Caco-2 (cell line): Measurements from ENCODE around the gene CATSPER1. TPM values are rescaled to one million over a fixed set of nuclear protein-coding genes. Genes with fewer than 3 reads are reported as not detected.

Experiments used
- BruUV-seq: library from RNA; stranded (reverse); fragments of 400-500 nt; replicated peaks from 2 replicates; lab custom pipeline; 2021; lab: Mats Ljungman, UMichigan
- CTCF ChIA-PET: fragments of 300-600 bp; sonication (Branson Sonifier 250); formaldehyde crosslinking; loops from one replicate; lab custom pipeline; 2022; ENCODE audit warnings: antibody characterized with exemption; lab: Charles Lee
- POLR2A ChIA-PET: fragments of 300-600 bp; sonication (Branson Sonifier 250); formaldehyde crosslinking; loops from one replicate; lab custom pipeline; 2022; ENCODE audit warnings: antibody characterized with exemption; lab: Charles Lee
- DNase-seq, 2 experiments: peaks; one replicate each; pipeline versions ENCODE4 v3.0.0 to v3.0.0-alpha.2; 2020 to 2022
- H3K27me3 ChIP-seq: replicated peaks from 2 replicates; pipeline ENCODE4 v1.6.0; 2011; ENCODE audit warnings: low read length; ENCODE audit not compliant: control insufficient read depth, insufficient read depth
- H3K36me3 ChIP-seq: 2 replicates; pipeline ENCODE4 v1.5.1; 2011; ENCODE audit warnings: low read length; ENCODE audit not compliant: control insufficient read depth, insufficient read depth
- H3K4me1 ChIP-seq: fragments of 250-450 bp; sonication (Bioruptor Pico); 2 replicates; pipeline ENCODE4 v1.5.1; 2020; ENCODE audit warnings: mild to moderate bottlenecking
- H3K4me3 ChIP-seq: 2 replicates; pipeline ENCODE4 v1.5.1; 2011; ENCODE audit warnings: low read depth, mild to moderate bottlenecking, control low read depth, low read length
- H3K9me3 ChIP-seq: fragments of 250-450 bp; sonication (Bioruptor Pico); 2 replicates; pipeline ENCODE4 v1.5.1; 2020; ENCODE audit warnings: mild to moderate bottlenecking, moderate library complexity
- H3K27ac Mint-ChIP-seq: one replicate; pipeline ENCODE4 v1.8.0; 2022; ENCODE audit warnings: mixed read lengths; ENCODE audit not compliant: unreplicated experiment
- H3K27me3 Mint-ChIP-seq: one replicate; pipeline ENCODE4 v1.8.0; 2022; ENCODE audit warnings: mixed read lengths; ENCODE audit not compliant: insufficient read depth, unreplicated experiment
- H3K36me3 Mint-ChIP-seq: one replicate; pipeline ENCODE4 v1.8.0; 2022; ENCODE audit warnings: mild to moderate bottlenecking, mixed read lengths; ENCODE audit not compliant: insufficient read depth, unreplicated experiment
- H3K4me1 Mint-ChIP-seq: one replicate; pipeline ENCODE4 v1.8.0; 2022; ENCODE audit warnings: low read depth, mixed read lengths; ENCODE audit not compliant: unreplicated experiment
- H3K4me3 Mint-ChIP-seq: one replicate; pipeline ENCODE4 v1.8.0; 2022; ENCODE audit warnings: mild to moderate bottlenecking, moderate library complexity, mixed read lengths; ENCODE audit not compliant: unreplicated experiment
- H3K9me3 Mint-ChIP-seq: one replicate; pipeline ENCODE4 v1.8.0; 2022; ENCODE audit warnings: mixed read lengths; ENCODE audit not compliant: unreplicated experiment
- CTCF ChIP-seq, 2 experiments: fragments of 200-600 bp in 1 of 2; IDR thresholded peaks; 1 replicate in 1 of 2; 2 replicates in 1 of 2; pipeline versions ENCODE4 v1.5.1 to v1.8.0; 2011 to 2022; ENCODE audit warnings: antibody characterized with exemption in 1 of 2, control low read depth in 1 of 2, inconsistent platforms in 1 of 2, low read depth in 1 of 2, low read length in 1 of 2, mild to moderate bottlenecking in 1 of 2, moderate library complexity in 1 of 2; ENCODE audit not compliant: insufficient read depth in 1 of 2, severe bottlenecking in 1 of 2, unreplicated experiment in 1 of 2
- intact Hi-C: fragments of 100-400 bp; cut with micrococcal nuclease; formaldehyde crosslinking; loops from one replicate; pipeline ENCODE4 v1.10.0; 2022; ENCODE audit not compliant: unreplicated experiment
- total RNA-seq: library from RNA; stranded (reverse); gene quantifications from 2 replicates; pipeline ENCODE4 v1.2.3, GENCODE V29; 2022

The CATSPER1 gene
- total RNA-seq, 1 experiment from 2014 or later = not detected

- ChIA-PET CTCF (interaction anchor here (1.6 kb wide), 1 partner anchor 9 kb away, joined by 7 read pairs; no protein-coding TSS in a partner anchor), POLR2A (interaction anchor here (0.7 kb wide), 1 partner anchor 11 kb away, joined by 3 read pairs; the partner anchor contains the start of gene BANF1)
- Histone ChIP-seq H3K4me1 (peaks cover 21% of the 10 kb centered on the region), H3K27me3 (no peaks in the 10 kb centered on the region), H3K36me3 (no peaks in the 10 kb centered on the region), H3K4me3 (no peak overlapping the region), H3K9me3 (no peaks in the 10 kb centered on the region)
- no peaks in the 10 kb centered on the region for H3K9me3 Mint-ChIP-seq
- no peak for DNase-seq
- no peak overlapping the region for H3K27ac Mint-ChIP-seq
- H3K4me1 Mint-ChIP-seq = peaks cover 7% of the 10 kb centered on the region
- intact Hi-C loops = no loop called here
- H3K36me3 Mint-ChIP-seq = peaks cover 9% of the 10 kb centered on the region
- no TSS peak for BruUV-seq
- TF ChIP-seq CTCF (IDR thresholded peaks at IDR 0.05; ENCODE audit: insufficient read depth in 1 of 2, low read depth in 1 of 2, low read length in 1 of 2, severe bottlenecking in 1 of 2, unreplicated experiment in 1 of 2) = no peak
- H3K27me3 Mint-ChIP-seq = no peaks in the 10 kb centered on the region
- H3K4me3 Mint-ChIP-seq = no peak overlapping the region
These were observed 13.1 kb downstream of the CATSPER1 start for GRCh38 chr11:66012946-66013761.

GRCh38 chr11:66012371-66012945, 13.8 kb downstream of the CATSPER1 start:
- no TSS peak for BruUV-seq
- ChIA-PET CTCF (interaction anchor here (1.6 kb wide), 1 partner anchor 10 kb away, joined by 7 read pairs; no protein-coding TSS in a partner anchor), POLR2A (interaction anchor here (0.7 to 2.0 kb wide), 2 partner anchors 10 kb away, joined by 3 to 8 read pairs; partner anchors contain the start of genes BANF1 and EIF1AD)
- TF ChIP-seq CTCF (IDR thresholded peaks at IDR 0.05; ENCODE audit: insufficient read depth in 1 of 2, low read depth in 1 of 2, low read length in 1 of 2, severe bottlenecking in 1 of 2, unreplicated experiment in 1 of 2) = no peak
- Mint-ChIP-seq H3K9me3 (no peaks in the 10 kb centered on the region), H3K27me3 (no peaks in the 10 kb centered on the region), H3K27ac (no peak overlapping the region), H3K4me3 (no peak overlapping the region), H3K36me3 (peaks cover 9% of the 10 kb centered on the region), H3K4me1 (peaks cover 7% of the 10 kb centered on the region)
- Histone ChIP-seq H3K36me3 (no peaks in the 10 kb centered on the region), H3K4me3 (no peak overlapping the region), H3K9me3 (no peaks in the 10 kb centered on the region), H3K27me3 (no peaks in the 10 kb centered on the region), H3K4me1 (peaks cover 21% of the 10 kb centered on the region)
- no peak for DNase-seq
- intact Hi-C loops = no loop called here

GRCh38 chr11:66011785-66012303, 14.4 kb downstream of the CATSPER1 start, which contains the start of gene CST6:
TSS of gene CST6 (plus strand) at chr11:66012008. CDS start at chr11:66012045, 37 bp downstream.
- Mint-ChIP-seq H3K27me3 (no peaks in the 10 kb centered on the region), H3K36me3 (peaks cover 9% of the 10 kb centered on the region), H3K27ac (no peak within 1 kb of the TSS), H3K9me3 (no peaks in the 10 kb centered on the region), H3K4me3 (no peak within 1 kb of the TSS), H3K4me1 (peaks cover 7% of the 10 kb centered on the region)
- no TSS peak for BruUV-seq
- no peak for TF ChIP-seq CTCF (IDR thresholded peaks at IDR 0.05; ENCODE audit: insufficient read depth in 1 of 2, low read depth in 1 of 2, low read length in 1 of 2, severe bottlenecking in 1 of 2, unreplicated experiment in 1 of 2)
- no peaks in the 10 kb centered on the region for H3K27me3 ChIP-seq
- H3K36me3 ChIP-seq = no peaks in the 10 kb centered on the region
- peaks cover 21% of the 10 kb centered on the region for H3K4me1 ChIP-seq
- ChIA-PET CTCF (interaction anchor here (0.6 kb wide), 3 partner anchors 9 to 124 kb away, joined by 5 to 8 read pairs (median 6); partner anchors contain the start of gene FIBP), POLR2A (interaction anchor here (2.0 kb wide), 1 partner anchor 9 kb away, joined by 8 read pairs; the partner anchor contains the start of genes BANF1 and EIF1AD)
- DNase-seq = no peak
- H3K4me3 ChIP-seq = no peak within 1 kb of the TSS
- no peaks in the 10 kb centered on the region for H3K9me3 ChIP-seq
- intact Hi-C loops = no loop called here
